Tibial nerve (tissue), 3 donors: Measurements from ENCODE around the gene PHAF1.
A peak's percentile ranks its signal among the peaks of the same experiment; 100 is the strongest.

Experiments
- POLR2A ChIP-seq, 2 donors: fragments of 450-650 bp; IDR thresholded peaks; one replicate each; pipeline ENCODE4 v1.6.1; 2017; ENCODE audit warnings: antibody characterized with exemption in 2 of 2, mild to moderate bottlenecking in 2 of 2, moderate library complexity in 2 of 2
- TF ChIP-seq, protein P1 (sequence below), 5 experiments: fragments of 200-600 bp in 3 of 5; fragments of 450-650 bp in 2 of 5; sonication (generic) in 3 of 5; IDR thresholded peaks; one replicate each; pipeline ENCODE4 v1.5.1; 2016 to 2019; ENCODE audit warnings: antibody characterized with exemption in 5 of 5, mild to moderate bottlenecking in 3 of 5, moderate library complexity in 2 of 5

DNA sequence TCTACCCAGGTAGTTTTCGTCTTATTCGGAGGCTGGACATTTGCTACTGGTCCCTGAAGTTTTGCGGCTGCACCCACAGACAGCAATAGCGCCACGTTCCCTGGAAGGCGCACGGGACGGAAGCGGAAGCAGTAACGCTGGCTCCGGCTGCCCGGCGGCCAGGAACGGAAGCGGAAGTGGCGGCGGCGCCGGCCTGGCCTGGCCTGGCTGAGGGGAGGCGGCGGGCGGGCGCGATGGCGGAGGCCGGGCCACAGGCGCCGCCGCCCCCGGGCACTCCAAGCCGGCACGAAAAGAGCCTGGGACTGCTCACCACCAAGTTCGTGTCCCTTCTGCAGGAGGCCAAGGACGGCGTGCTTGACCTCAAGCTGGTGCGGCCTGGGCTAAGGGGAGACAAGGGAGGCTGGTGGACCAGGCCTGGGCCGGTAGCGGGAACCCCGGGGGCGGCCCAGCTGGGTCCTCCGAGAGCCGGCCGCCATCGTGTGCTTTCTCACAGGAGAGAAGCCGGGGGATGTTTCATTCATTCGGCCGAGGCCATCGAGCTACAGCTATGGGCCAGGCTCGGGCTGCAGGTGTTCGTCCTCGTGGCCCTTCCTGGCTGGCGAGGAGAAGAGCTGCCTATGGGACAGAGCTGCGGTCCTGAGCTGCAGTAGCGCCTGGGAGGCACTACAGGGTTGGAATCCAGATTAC lies 82.4 kb downstream of the PHAF1 start, which contains the start of gene E2F4:
- peak; percentile 18 to 74 for TF ChIP-seq POLR2A (IDR thresholded peaks at IDR 0.05)
- TF ChIP-seq, protein P1, sequence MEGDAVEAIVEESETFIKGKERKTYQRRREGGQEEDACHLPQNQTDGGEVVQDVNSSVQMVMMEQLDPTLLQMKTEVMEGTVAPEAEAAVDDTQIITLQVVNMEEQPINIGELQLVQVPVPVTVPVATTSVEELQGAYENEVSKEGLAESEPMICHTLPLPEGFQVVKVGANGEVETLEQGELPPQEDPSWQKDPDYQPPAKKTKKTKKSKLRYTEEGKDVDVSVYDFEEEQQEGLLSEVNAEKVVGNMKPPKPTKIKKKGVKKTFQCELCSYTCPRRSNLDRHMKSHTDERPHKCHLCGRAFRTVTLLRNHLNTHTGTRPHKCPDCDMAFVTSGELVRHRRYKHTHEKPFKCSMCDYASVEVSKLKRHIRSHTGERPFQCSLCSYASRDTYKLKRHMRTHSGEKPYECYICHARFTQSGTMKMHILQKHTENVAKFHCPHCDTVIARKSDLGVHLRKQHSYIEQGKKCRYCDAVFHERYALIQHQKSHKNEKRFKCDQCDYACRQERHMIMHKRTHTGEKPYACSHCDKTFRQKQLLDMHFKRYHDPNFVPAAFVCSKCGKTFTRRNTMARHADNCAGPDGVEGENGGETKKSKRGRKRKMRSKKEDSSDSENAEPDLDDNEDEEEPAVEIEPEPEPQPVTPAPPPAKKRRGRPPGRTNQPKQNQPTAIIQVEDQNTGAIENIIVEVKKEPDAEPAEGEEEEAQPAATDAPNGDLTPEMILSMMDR (IDR thresholded peaks at IDR 0.05): peak in 2 of 5 experiments; percentile 18 to 46
